ENCODE measurements around the gene RNF14. TPM values are rescaled to one million over a fixed set of nuclear protein-coding genes. Genes with fewer than 3 reads are reported as not detected.
"Not testable (repeated sequence)": the region's sequence is repeated elsewhere in the genome, so short reads cannot be mapped to it uniquely, and the experiment has no call there.

RNF14 gene
- total RNA-seq, 1 donor from 2014 or later, result 51.6 TPM

DNA sequence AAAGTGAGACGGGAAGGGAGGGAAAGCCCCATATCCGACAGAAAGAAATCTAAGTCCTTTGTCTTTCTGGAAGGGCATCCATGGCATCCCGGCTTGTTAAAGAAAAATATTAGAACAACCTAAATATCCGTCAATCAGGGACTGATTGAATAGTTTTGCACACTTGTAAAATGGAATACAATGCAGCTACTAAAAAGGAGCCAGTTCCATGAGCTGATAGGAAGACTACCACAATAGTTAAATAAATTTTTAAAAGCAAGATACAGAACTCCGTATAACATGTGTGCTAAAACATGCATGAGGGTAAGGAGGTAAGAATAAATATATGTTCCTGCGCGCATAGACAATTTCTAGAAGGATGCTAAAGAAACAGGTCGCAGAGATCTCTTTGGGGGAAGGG lies 56.7 kb downstream of the RNF14 start:
- Histone ChIP-seq H3K27me3 (no peaks in the 10 kb centered on the region), H3K27ac (no peak overlapping the region), H3K36me3 (no peaks in the 10 kb centered on the region), H3K9me3 (no peaks in the 10 kb centered on the region), H3K4me3 (peak overlapping the region; percentile 53), H3K4me1 (no peaks in the 10 kb centered on the region)
- TF ChIP-seq, protein P1, sequence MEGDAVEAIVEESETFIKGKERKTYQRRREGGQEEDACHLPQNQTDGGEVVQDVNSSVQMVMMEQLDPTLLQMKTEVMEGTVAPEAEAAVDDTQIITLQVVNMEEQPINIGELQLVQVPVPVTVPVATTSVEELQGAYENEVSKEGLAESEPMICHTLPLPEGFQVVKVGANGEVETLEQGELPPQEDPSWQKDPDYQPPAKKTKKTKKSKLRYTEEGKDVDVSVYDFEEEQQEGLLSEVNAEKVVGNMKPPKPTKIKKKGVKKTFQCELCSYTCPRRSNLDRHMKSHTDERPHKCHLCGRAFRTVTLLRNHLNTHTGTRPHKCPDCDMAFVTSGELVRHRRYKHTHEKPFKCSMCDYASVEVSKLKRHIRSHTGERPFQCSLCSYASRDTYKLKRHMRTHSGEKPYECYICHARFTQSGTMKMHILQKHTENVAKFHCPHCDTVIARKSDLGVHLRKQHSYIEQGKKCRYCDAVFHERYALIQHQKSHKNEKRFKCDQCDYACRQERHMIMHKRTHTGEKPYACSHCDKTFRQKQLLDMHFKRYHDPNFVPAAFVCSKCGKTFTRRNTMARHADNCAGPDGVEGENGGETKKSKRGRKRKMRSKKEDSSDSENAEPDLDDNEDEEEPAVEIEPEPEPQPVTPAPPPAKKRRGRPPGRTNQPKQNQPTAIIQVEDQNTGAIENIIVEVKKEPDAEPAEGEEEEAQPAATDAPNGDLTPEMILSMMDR (IDR thresholded peaks at IDR 0.05), result no peak
- intact Hi-C loops (cut with DNase I), result no loop called here
- DNase-seq, result no peak
- ATAC-seq, result no peak

DNA sequence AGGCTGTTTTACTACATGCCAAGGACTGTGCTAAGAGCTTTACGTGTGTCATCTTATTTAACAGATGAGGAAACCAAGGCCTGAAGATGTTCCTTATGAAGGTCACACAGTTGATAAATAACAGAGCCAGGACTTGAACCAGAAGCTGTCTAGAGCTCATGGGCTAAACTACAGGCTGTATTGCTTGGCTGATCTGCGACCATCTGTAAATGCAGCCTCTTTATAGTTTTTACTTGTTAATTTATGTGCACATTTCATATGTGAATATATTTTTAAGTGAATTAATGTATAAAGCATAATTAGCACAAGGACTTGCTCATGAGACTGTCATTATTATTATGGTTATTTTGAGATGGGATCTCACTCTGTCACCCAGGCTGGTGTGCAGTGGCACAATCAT lies 63.2 kb downstream of the RNF14 start:
- no peak overlapping the region for H3K4me3 ChIP-seq
- ATAC-seq, result no peak
- H3K36me3 ChIP-seq, result no peaks in the 10 kb centered on the region
- no peaks in the 10 kb centered on the region for H3K4me1 ChIP-seq
- DNase-seq, result no peak
- H3K27me3 ChIP-seq, result no peaks in the 10 kb centered on the region
- H3K27ac ChIP-seq, result no peak overlapping the region
- intact Hi-C loops (cut with DNase I), result no loop called here
- no peaks in the 10 kb centered on the region for H3K9me3 ChIP-seq
- TF ChIP-seq, protein P1 (IDR thresholded peaks at IDR 0.05), result no peak

DNA sequence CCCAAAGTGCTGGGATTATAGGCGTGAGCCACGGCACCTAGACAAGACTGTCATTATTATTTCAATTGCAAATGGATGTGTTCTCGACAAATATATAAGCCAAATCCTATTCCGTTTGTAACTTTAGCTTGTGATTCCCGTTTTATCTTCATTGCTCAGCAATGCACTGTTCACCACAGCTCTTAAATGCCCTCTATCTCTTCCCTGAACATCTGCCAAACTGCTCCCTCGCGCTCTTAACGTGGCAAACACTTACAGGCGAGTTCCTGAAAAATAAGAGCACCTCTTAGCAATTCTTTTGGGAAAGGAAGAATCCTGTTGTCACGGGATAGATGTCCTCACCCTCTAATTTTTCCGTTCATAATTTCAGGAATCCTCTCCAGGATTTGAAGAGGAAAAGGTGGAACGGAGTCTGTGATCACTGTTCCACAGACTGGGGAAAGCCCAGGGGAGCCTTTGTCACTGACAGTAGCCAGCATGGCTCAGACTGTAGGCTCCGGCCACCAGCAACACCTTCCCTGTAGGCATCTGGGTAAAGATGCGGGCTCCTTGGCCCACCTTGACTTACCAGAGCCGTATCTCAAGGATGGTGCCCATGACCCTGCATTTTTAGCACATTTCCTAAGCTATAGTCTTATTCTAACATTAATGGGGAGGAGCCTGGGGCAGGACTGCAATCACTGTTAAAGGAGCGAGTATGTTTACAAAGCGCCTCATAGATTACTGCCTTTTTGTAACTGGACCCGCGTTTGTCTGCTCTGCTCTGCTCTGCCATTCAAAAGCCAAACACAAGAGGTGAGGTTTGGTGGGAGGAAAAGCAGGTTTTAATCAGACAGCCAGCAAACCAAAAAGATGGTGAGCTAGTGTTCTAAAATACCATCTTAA lies 64.1 kb downstream of the RNF14 start:
- Histone ChIP-seq H3K4me3 (no peak overlapping the region), H3K27me3 (no peaks in the 10 kb centered on the region), H3K27ac (no peak overlapping the region), H3K36me3 (no peaks in the 10 kb centered on the region), H3K9me3 (no peaks in the 10 kb centered on the region), H3K4me1 (no peaks in the 10 kb centered on the region)
- TF ChIP-seq, protein P1 (IDR thresholded peaks at IDR 0.05), result no peak
- ATAC-seq, result no peak
- intact Hi-C loops (cut with DNase I), result no loop called here
- DNase-seq, result no peak

DNA sequence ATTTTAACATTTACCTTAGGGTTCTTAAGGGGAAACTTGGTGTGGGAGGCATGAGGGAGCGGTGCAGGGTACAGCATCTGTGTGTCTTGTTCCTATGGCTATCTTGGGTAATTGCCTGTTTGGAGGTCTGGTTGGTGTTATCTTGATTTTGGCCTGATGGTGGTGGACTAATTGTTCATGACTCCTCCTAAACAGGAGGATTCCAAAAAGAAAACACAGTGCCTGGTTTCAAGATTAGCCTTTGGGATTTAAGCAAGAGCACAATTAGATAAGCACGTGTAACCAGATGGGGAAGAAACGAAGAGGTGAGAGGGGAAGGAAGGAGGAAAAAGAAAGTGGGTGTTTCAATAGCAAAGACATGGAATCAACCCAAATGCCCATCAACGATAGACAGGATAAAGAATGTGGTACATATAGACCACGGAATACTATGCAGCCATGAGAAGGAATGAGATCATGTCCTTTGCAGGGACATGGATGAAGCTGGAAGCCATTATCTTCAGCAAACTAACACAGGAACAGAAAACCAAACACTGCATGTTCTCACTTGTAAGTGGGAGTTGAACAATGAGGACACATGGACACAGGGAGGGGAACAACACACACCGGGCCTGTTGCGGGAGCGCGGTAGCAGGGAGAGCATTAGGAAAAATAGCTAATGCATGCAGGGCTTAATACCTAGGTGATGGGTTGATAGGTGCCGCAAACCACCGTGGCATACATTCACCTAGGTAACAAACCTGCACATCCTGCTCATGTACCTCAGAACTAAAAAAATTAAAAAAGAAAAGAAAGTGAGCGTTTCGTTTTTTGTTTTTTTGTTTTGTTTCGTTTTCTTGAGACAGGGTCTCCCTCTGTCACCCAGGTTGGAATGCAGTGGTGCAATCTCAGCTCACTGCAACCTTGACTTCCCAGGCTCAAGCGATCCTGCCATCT lies 65.0 kb downstream of the RNF14 start:
- ATAC-seq; H3K9me3 ChIP-seq; DNase-seq; H3K27ac ChIP-seq; H3K4me3 ChIP-seq; H3K36me3 ChIP-seq; H3K4me1 ChIP-seq; H3K27me3 ChIP-seq; intact Hi-C loops (cut with DNase I): not testable (repeated sequence)

GRCh38 chr5:142034994-142035393 lies 66.1 kb downstream of the RNF14 start:
- Histone ChIP-seq H3K27ac (no peak overlapping the region), H3K27me3 (no peaks in the 10 kb centered on the region), H3K4me1 (no peaks in the 10 kb centered on the region), H3K9me3 (no peaks in the 10 kb centered on the region), H3K36me3 (no peaks in the 10 kb centered on the region), H3K4me3 (no peak overlapping the region)
- ATAC-seq (no peak), DNase-seq (no peak)
- intact Hi-C loops (cut with DNase I), result no loop called here
- TF ChIP-seq, protein P1 (IDR thresholded peaks at IDR 0.05), result no peak

- ATAC-seq (no peak), DNase-seq (no peak)
- Histone ChIP-seq H3K9me3 (no peaks in the 10 kb centered on the region), H3K27ac (no peak overlapping the region), H3K36me3 (no peaks in the 10 kb centered on the region), H3K4me3 (no peak overlapping the region), H3K27me3 (no peaks in the 10 kb centered on the region), H3K4me1 (no peaks in the 10 kb centered on the region)
- intact Hi-C loops (cut with DNase I), result no loop called here
- TF ChIP-seq, protein P1 (IDR thresholded peaks at IDR 0.05), result no peak
Observed at GRCh38 chr5:142036918-142037317, 68.0 kb downstream of the RNF14 start.

GRCh38 chr5:142037599-142037998 lies 68.7 kb downstream of the RNF14 start:
- H3K27me3 ChIP-seq; H3K4me1 ChIP-seq; ATAC-seq; H3K27ac ChIP-seq; H3K4me3 ChIP-seq; DNase-seq; H3K9me3 ChIP-seq; intact Hi-C loops (cut with DNase I); H3K36me3 ChIP-seq: not testable (repeated sequence)

All from upper lobe of right lung (tissue), 1 donor.